Neutrophil (primary cell): ENCODE results near the gene OR8D1.

Experiments
- H3K27ac ChIP-seq: fragments of 200-600 bp; sonication (generic); 2 replicates; pipeline ENCODE4 v1.5.1; 2016; ENCODE audit warnings: mild to moderate bottlenecking, moderate library complexity
- H3K27me3 ChIP-seq: fragments of 200-600 bp; sonication (generic); 2 replicates; pipeline ENCODE4 v1.6.0; 2016; ENCODE audit warnings: mild to moderate bottlenecking
- H3K36me3 ChIP-seq: fragments of 200-600 bp; sonication (generic); 2 replicates; pipeline ENCODE4 v1.5.1; 2017
- H3K4me1 ChIP-seq, 2 experiments: fragments of 200-600 bp in 1 of 2; sonication (generic) in 1 of 2; 1 replicate in 1 of 2; 2 replicates in 1 of 2; pipeline versions ENCODE4 v1.5.1 to v1.6.1; 2013 to 2016; ENCODE audit warnings: low read depth in 1 of 2, low read length in 1 of 2, mild to moderate bottlenecking in 1 of 2, moderate library complexity in 1 of 2; ENCODE audit not compliant: control insufficient read depth in 1 of 2, insufficient read depth in 1 of 2
- H3K4me3 ChIP-seq, 2 experiments: fragments of 200-600 bp in 1 of 2; sonication (generic) in 1 of 2; 1 replicate in 1 of 2; 2 replicates in 1 of 2; pipeline ENCODE4 v1.5.1; 2013 to 2016; ENCODE audit warnings: low read depth in 1 of 2, low read length in 1 of 2, mild to moderate bottlenecking in 1 of 2, moderate library complexity in 1 of 2
- H3K9me3 ChIP-seq: fragments of 200-600 bp; sonication (generic); 2 replicates; pipeline ENCODE4 v1.5.1; 2016
- TF ChIP-seq, protein P1 (sequence below): fragments of 200-600 bp; sonication (generic); IDR thresholded peaks from 2 replicates; pipeline ENCODE4 v1.5.1; 2016; ENCODE audit warnings: antibody characterized with exemption

The OR8D1 gene

DNA sequence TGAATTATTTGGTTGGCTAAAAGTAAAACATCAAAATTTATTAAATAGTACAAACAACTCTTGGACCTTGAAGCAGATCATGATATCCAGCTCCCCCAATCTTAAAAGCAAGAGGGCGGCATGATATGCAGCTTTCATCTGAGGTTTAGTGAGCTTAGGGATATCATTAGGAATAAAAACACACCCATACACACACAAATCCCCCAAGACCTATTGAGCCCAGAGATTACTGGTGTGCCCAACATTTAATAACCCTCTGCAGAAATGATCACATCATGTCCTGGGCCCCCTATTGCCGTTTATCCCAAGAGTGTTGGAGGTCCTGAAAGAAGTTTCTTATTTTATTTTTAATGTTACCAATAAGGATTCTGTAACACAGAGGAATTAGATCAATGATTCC, at the start of gene OR8D1:
Gene OR8D1 (minus strand): TSS at position 101 of the 400 bp plus-strand sequence. CDS start 3,183 bp downstream, outside the sequence.
- no peaks in the 10 kb centered on the region for H3K4me1 ChIP-seq
- TF ChIP-seq, protein P1, sequence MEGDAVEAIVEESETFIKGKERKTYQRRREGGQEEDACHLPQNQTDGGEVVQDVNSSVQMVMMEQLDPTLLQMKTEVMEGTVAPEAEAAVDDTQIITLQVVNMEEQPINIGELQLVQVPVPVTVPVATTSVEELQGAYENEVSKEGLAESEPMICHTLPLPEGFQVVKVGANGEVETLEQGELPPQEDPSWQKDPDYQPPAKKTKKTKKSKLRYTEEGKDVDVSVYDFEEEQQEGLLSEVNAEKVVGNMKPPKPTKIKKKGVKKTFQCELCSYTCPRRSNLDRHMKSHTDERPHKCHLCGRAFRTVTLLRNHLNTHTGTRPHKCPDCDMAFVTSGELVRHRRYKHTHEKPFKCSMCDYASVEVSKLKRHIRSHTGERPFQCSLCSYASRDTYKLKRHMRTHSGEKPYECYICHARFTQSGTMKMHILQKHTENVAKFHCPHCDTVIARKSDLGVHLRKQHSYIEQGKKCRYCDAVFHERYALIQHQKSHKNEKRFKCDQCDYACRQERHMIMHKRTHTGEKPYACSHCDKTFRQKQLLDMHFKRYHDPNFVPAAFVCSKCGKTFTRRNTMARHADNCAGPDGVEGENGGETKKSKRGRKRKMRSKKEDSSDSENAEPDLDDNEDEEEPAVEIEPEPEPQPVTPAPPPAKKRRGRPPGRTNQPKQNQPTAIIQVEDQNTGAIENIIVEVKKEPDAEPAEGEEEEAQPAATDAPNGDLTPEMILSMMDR = no peak
- no peak within 1 kb of the TSS for H3K27ac ChIP-seq
- H3K4me3 ChIP-seq = no peak within 1 kb of the TSS
- no peaks in the 10 kb centered on the region for H3K9me3 ChIP-seq
- no peaks in the 10 kb centered on the region for H3K27me3 ChIP-seq
- no peaks in the 10 kb centered on the region for H3K36me3 ChIP-seq

DNA sequence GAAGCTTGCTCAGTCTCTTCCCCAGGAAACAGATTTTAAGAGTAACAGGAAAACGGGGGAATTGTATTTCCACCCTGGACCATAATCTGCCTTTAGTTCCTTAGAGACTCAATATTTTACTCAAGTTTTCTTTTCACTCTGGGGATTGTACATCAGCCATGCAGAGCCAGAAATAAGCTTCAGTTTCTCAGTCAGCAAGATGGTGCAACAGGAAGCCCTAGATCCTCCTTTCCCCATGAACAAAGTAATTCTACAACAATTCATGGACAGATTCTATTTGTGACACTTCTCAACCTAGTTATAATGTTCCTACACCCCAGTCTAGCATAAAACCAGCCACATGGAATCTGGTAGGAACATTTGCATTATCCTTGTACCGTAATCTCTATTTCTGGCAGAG, 45.8 kb upstream of the OR8D1 start:
- Histone ChIP-seq H3K4me1 (no peaks in the 10 kb centered on the region), H3K36me3 (no peaks in the 10 kb centered on the region), H3K9me3 (no peaks in the 10 kb centered on the region), H3K27ac (no peak overlapping the region), H3K27me3 (no peaks in the 10 kb centered on the region), H3K4me3 (no peak overlapping the region)
- TF ChIP-seq, protein P1 = no peak

DNA sequence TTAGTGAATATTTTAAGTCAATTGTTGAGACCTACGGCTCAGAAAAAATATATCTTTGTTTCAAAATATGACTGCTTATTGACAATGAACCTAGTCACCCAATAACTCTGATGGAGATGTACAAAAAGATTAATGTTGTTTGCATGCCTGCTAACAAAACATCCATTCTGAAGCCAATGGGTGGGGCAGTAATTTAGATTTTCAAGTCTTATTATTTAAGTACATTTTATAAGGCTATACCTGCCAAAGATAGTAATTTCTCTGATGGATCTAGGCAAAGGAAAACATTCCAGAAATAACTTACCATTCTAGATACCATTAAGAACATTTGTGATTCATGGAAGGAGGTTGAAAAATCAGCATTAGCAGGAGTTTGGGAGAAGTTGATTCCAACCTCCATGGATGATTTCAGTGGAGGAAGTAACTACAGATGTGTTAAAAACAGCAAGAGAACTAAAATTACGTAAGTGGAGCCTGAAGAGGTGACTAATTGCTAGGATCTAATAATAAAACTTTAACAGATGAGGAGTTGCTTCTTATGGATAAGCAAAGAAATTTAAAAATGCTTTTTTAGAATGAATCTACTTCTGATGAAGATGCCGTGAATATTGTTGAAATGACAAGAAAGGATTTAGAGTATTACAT, 32.7 kb upstream of the OR8D1 start:
- TF ChIP-seq, protein P1 = no peak
- no peaks in the 10 kb centered on the region for H3K4me1 ChIP-seq
- H3K27ac ChIP-seq = no peak overlapping the region
- no peaks in the 10 kb centered on the region for H3K9me3 ChIP-seq
- no peak overlapping the region for H3K4me3 ChIP-seq
- no peaks in the 10 kb centered on the region for H3K27me3 ChIP-seq
- no peaks in the 10 kb centered on the region for H3K36me3 ChIP-seq

DNA sequence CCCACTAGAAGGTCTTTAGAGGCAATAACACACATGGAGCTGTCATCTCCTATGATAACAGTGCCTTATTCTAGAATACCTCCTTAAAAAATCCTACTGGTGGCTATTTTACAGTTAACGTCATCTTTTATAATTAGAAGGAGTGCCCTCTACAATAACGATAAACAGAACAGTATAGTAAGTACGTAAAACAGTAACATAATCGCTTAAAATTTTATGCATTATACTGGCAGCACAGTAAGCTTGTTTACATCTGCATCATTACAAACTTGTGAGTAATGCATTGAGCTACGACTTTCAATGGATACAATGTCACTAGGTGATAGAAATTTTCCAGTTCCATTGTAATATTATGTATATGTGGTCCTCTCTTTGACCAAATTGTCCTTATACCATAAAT, 30.6 kb upstream of the OR8D1 start:
- H3K36me3 ChIP-seq = no peaks in the 10 kb centered on the region
- TF ChIP-seq, protein P1 = no peak
- H3K27me3 ChIP-seq = no peaks in the 10 kb centered on the region
- H3K9me3 ChIP-seq = no peaks in the 10 kb centered on the region
- H3K4me3 ChIP-seq = no peak overlapping the region
- no peak overlapping the region for H3K27ac ChIP-seq
- no peaks in the 10 kb centered on the region for H3K4me1 ChIP-seq

DNA sequence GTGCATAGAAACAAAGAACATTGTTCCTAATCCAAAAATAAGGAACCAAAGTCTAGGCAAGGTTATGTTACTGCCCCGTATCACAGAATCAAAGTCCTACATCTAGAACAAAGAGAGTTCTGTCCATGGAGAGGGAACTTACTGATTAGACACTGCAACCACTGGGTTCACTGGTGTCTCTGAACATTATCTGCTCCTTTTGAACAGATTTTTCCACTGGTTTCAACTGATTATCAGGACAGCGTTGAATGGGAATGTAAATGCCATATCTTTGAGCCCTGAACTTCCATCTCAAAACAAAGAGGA, 26.3 kb upstream of the OR8D1 start:
- TF ChIP-seq, protein P1 = no peak

More for the DNA sequence above, 26.3 kb upstream of the OR8D1 start:
- Histone ChIP-seq H3K9me3 (no peaks in the 10 kb centered on the region), H3K4me3 (no peak overlapping the region), H3K36me3 (no peaks in the 10 kb centered on the region), H3K27me3 (no peaks in the 10 kb centered on the region), H3K27ac (no peak overlapping the region), H3K4me1 (no peaks in the 10 kb centered on the region)
